ENCODE data around the gene MAPK10.

DNA sequence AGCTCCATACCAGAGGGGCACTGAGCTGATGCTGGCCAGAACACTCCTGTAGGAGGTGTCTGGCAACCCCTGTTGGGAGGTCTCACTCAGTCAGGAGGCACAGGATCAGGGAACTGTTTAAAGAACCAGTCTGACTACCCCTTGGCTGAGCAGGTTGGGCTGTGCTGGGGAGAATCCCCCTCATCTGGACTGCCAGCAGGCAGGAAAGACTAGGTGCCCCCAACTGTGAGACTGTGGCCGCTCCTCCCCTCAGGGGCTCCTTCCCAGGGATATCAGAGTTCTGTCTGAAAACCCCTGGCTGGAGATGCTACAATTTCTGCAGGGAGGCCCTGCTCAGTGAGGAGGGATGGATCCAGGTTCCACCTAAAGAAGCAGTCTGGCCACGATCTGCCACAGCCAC, 245.3 kb downstream of the MAPK10 start:
- TF ChIP-seq SIN3A (IDR thresholded peaks at IDR 0.05; ENCODE audit: borderline replicate concordance, insufficient read depth, low read length) (no peak), FOXP2 (optimal IDR thresholded peaks at IDR 0.05; ENCODE audit: borderline replicate concordance, extremely low read depth, extremely low read length, insufficient read depth) (no peak), TAF1 (IDR thresholded peaks at IDR 0.05; ENCODE audit: borderline replicate concordance, insufficient read depth, low read length) (no peak), POLR2AphosphoS5 (IDR thresholded peaks at IDR 0.05; ENCODE audit: low read depth, low read length) (no peak)
- TF ChIP-seq, protein P1, sequence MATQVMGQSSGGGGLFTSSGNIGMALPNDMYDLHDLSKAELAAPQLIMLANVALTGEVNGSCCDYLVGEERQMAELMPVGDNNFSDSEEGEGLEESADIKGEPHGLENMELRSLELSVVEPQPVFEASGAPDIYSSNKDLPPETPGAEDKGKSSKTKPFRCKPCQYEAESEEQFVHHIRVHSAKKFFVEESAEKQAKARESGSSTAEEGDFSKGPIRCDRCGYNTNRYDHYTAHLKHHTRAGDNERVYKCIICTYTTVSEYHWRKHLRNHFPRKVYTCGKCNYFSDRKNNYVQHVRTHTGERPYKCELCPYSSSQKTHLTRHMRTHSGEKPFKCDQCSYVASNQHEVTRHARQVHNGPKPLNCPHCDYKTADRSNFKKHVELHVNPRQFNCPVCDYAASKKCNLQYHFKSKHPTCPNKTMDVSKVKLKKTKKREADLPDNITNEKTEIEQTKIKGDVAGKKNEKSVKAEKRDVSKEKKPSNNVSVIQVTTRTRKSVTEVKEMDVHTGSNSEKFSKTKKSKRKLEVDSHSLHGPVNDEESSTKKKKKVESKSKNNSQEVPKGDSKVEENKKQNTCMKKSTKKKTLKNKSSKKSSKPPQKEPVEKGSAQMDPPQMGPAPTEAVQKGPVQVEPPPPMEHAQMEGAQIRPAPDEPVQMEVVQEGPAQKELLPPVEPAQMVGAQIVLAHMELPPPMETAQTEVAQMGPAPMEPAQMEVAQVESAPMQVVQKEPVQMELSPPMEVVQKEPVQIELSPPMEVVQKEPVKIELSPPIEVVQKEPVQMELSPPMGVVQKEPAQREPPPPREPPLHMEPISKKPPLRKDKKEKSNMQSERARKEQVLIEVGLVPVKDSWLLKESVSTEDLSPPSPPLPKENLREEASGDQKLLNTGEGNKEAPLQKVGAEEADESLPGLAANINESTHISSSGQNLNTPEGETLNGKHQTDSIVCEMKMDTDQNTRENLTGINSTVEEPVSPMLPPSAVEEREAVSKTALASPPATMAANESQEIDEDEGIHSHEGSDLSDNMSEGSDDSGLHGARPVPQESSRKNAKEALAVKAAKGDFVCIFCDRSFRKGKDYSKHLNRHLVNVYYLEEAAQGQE (IDR thresholded peaks at IDR 0.05; ENCODE audit: insufficient read depth in 1 of 2, low read depth in 2 of 2, low read length in 2 of 2), result no peak

Data from PFSK-1 (cell line).